A673 (cell line): ENCODE results near the gene TRMT112. TPM values are rescaled to one million over a fixed set of nuclear protein-coding genes. Genes with fewer than 3 reads are reported as not detected.

Experiments used
- BruUV-seq: library from RNA; stranded (reverse); fragments of 400-500 nt; replicated peaks from 2 replicates; lab custom pipeline; 2021; lab: Mats Ljungman, UMichigan
- CTCF ChIA-PET: fragments of 300-600 bp; sonication (Branson Sonifier 250); formaldehyde crosslinking; loops from one replicate; lab custom pipeline; 2022; ENCODE audit warnings: antibody characterized with exemption; lab: Charles Lee
- POLR2A ChIA-PET: fragments of 300-600 bp; sonication (Branson Sonifier 250); formaldehyde crosslinking; loops from one replicate; lab custom pipeline; 2022; ENCODE audit warnings: antibody characterized with exemption; ENCODE audit not compliant: low non-redundant PET; lab: Charles Lee
- DNase-seq: peaks from one replicate; pipeline ENCODE4 v3.0.0-alpha.2; 2015; ENCODE audit warnings: low spot score
- H3K27ac ChIP-seq: fragments of 200-600 bp; sonication (generic); 2 replicates; pipeline ENCODE4 v1.5.1; 2016; ENCODE audit warnings: mixed run types, low read depth, mild to moderate bottlenecking, mixed read lengths, antibody characterized with exemption, low read length; ENCODE audit not compliant: poor library complexity, severe bottlenecking
- H3K27me3 ChIP-seq: fragments of 200-600 bp; sonication (generic); replicated peaks from 2 replicates; pipeline ENCODE4 v1.6.1; 2017; ENCODE audit warnings: mixed run types, low read depth, mild to moderate bottlenecking, mixed read lengths, antibody characterized with exemption, low read length; ENCODE audit not compliant: insufficient read depth, poor library complexity
- H3K36me3 ChIP-seq: fragments of 200-600 bp; sonication (generic); 2 replicates; pipeline ENCODE4 v1.6.1; 2016; ENCODE audit warnings: mixed run types, mild to moderate bottlenecking, mixed read lengths, antibody characterized with exemption, low read length; ENCODE audit not compliant: insufficient read depth, poor library complexity, severe bottlenecking
- H3K4me1 ChIP-seq: fragments of 200-600 bp; sonication (generic); 2 replicates; pipeline ENCODE4 v1.6.1; 2017; ENCODE audit warnings: mixed run types, mild to moderate bottlenecking, mixed read lengths, antibody characterized with exemption, low read length; ENCODE audit not compliant: insufficient read depth, poor library complexity, severe bottlenecking
- H3K4me3 ChIP-seq: fragments of 200-600 bp; sonication (generic); 2 replicates; pipeline ENCODE4 v1.5.1; 2016; ENCODE audit warnings: low read depth, mixed run types, mild to moderate bottlenecking, mixed read lengths, low read length; ENCODE audit not compliant: poor library complexity, severe bottlenecking
- H3K9me3 ChIP-seq: fragments of 200-600 bp; sonication (generic); 2 replicates; pipeline ENCODE4 v1.6.1; 2016; ENCODE audit warnings: mixed run types, low read depth, mild to moderate bottlenecking, mixed read lengths, antibody characterized with exemption, low read length; ENCODE audit not compliant: poor library complexity, severe bottlenecking
- EZH2 ChIP-seq: fragments of 200-600 bp; sonication (generic); IDR thresholded peaks from 2 replicates; pipeline ENCODE4 v1.6.1; 2017; ENCODE audit warnings: borderline replicate concordance, low read depth, mild to moderate bottlenecking, mixed read lengths, antibody characterized with exemption, low read length; ENCODE audit not compliant: poor library complexity, severe bottlenecking
- intact Hi-C: fragments of 100-400 bp; cut with micrococcal nuclease; formaldehyde crosslinking; loops from one replicate; pipeline ENCODE4 v1.10.0; 2022; ENCODE audit not compliant: unreplicated experiment
- total RNA-seq: library from RNA; stranded (reverse); gene quantifications from 2 replicates; pipeline ENCODE4 v1.2.3, GENCODE V29; 2021
- TF ChIP-seq, protein P1 (sequence below): fragments of 300-800, 200-600 bp; sonication (generic); conservative IDR thresholded peaks from 2 replicates; pipeline ENCODE4 v1.5.1; 2017; ENCODE audit warnings: low read depth, mild to moderate bottlenecking, antibody characterized with exemption, low read length, moderate library complexity, mixed read lengths

The TRMT112 gene
- total RNA-seq, 1 experiment from 2014 or later, result 270 TPM

DNA sequence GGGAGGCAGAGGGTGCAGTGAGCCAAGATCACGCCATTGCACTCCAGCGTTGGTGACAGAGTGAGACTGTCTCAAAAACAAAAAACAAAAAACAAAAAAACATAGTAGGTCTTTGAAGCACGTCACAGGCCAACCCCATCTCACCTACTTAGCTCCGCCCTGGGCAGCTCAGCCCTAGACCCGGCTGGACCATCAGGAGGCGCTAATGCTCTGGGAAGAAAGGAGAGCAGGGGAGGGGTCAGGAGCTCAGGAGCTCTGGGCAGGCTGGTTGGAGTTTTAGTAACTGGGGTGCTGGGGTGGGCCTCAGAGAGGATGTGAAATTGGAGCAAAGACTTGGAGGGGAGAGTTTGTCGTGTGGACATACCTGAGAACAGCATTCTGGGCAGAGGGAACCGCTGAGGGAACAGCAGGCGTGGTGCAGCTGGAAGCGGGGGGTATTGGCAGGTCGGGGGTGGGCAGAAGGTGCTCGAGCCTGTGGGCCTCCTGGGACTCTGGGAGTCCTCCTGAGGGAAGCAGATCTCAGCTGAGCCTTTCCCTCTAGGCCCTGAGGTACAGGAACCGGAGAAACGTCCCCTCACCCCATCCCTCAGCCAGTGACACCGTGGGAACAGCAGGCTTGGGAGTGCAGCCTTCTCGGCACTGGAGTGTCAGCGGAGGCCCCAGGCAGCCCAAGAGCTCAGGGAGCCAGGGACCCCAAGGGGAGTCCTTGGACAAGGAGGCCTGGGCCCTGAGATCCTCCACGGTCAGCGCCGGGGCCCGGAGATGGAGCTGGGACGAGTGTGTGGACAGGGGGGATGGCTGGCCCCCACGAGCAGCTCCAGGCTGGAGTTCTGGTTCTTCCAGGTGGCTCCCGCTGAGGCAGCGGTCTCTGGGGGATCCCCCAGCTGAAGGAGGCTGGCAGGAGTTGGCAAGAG, 39.4 kb upstream of the TRMT112 start:
- Histone ChIP-seq H3K4me3 (no peak overlapping the region), H3K9me3 (no peaks in the 10 kb centered on the region), H3K36me3 (peaks cover 12% of the 10 kb centered on the region), H3K4me1 (peaks cover 29% of the 10 kb centered on the region), H3K27ac (no peak overlapping the region), H3K27me3 (no peaks in the 10 kb centered on the region)
- ChIA-PET CTCF (interaction anchor here (0.6 to 2.4 kb wide), 5 partner anchors 11 to 92 kb away, joined by 3 to 13 read pairs (median 4); no protein-coding TSS in a partner anchor), POLR2A (interaction anchor here (0.5 kb wide), 1 partner anchor 18 kb away, joined by 13 read pairs; no protein-coding TSS in a partner anchor)
- intact Hi-C loops, result no loop called here
- TF ChIP-seq EZH2, result no peak
- TF ChIP-seq, protein P1, sequence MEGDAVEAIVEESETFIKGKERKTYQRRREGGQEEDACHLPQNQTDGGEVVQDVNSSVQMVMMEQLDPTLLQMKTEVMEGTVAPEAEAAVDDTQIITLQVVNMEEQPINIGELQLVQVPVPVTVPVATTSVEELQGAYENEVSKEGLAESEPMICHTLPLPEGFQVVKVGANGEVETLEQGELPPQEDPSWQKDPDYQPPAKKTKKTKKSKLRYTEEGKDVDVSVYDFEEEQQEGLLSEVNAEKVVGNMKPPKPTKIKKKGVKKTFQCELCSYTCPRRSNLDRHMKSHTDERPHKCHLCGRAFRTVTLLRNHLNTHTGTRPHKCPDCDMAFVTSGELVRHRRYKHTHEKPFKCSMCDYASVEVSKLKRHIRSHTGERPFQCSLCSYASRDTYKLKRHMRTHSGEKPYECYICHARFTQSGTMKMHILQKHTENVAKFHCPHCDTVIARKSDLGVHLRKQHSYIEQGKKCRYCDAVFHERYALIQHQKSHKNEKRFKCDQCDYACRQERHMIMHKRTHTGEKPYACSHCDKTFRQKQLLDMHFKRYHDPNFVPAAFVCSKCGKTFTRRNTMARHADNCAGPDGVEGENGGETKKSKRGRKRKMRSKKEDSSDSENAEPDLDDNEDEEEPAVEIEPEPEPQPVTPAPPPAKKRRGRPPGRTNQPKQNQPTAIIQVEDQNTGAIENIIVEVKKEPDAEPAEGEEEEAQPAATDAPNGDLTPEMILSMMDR, result peak; percentile 80
- DNase-seq, result peak; percentile 87
- no TSS peak for BruUV-seq

DNA sequence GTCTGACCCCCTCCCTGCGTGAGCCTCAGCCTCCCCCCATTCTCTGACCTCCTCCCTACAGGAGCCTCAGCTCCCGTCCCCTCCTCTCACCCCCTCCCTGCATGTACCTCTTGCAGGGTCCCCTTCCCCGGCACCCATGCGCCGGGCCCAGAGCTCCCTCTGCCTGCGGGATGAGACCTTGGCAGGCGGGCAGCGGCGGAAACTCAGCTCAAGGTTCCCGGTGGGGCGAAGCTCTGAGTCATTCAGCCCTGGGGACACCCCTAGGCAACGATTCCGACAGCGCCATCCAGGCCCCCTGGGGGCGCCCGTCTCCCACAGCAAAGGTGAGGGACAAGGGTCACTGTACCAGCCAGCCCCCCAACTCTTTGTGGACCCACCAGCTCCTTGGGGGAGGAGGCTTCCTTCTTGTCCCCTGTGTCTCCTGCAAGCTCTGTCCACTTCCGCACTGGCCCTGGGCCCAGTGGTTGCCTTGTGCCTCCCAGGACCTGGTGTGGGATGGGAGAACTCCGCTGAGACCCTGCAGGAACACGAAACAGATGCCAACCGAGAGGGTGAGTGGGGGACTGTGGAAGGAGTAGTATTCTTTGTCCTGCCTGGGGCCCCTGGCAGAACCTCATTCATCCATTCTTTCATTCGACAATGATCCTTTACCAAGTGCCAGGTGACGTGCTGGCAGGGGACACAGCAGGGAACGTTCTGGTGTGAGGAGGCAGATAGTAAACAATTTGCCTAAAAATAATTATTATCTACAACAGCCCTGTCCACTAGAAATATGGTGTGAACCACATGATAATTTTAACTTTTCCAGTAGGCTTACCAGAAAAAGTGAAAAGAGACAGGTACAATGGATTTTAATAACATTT, 38.0 kb upstream of the TRMT112 start:
- Histone ChIP-seq H3K36me3 (peaks cover under 1% of the 10 kb centered on the region), H3K27me3 (no peaks in the 10 kb centered on the region), H3K4me3 (no peak overlapping the region), H3K27ac (no peak overlapping the region), H3K4me1 (peaks cover 29% of the 10 kb centered on the region), H3K9me3 (no peaks in the 10 kb centered on the region)
- DNase-seq, result peak; percentile 93
- no peak for TF ChIP-seq EZH2
- TF ChIP-seq, protein P1, result peak; percentile 99
- POLR2A ChIA-PET, result interaction anchor here (0.5 to 0.6 kb wide), 2 partner anchors 50 to 1347 kb away, joined by 7 to 14 read pairs; no protein-coding TSS in a partner anchor
- intact Hi-C loops, result loop anchor here (2.0 kb wide), 1 partner anchor 151 kb away; no protein-coding TSS in a partner anchor
- no TSS peak for BruUV-seq
- CTCF ChIA-PET, result interaction anchor here (0.5 to 2.7 kb wide), 27 partner anchors 10 to 397 kb away, joined by 3 to 29 read pairs (median 4); partner anchors contain the start of genes FERMT3, FKBP2, PRDX5 and TRMT112
